GM12878 (cell line): ENCODE measurements around the gene PJA1. TPM values are rescaled to one million over a fixed set of nuclear protein-coding genes. Genes with fewer than 3 reads are reported as not detected.

Source experiments
- ATAC-seq: fragments of 200-7000 bp; cut with Tn5 transposase; 3 replicates; pipeline ENCODE4 v1.9.1; 2020; ENCODE audit warnings: mild to moderate bottlenecking, moderate library complexity
- BruUV-seq: library from RNA; stranded (reverse); fragments of 400-500 nt; replicated peaks from 2 replicates; lab custom pipeline; 2021; lab: Mats Ljungman, UMichigan
- CTCF ChIA-PET: fragments of 300-600 bp; sonication (Branson Sonifier 250); formaldehyde crosslinking; extraction: SDS; loops from one replicate; lab custom pipeline; 2021; ENCODE audit warnings: inconsistent platforms; lab: Yijun Ruan, JAX
- POLR2A ChIA-PET: fragments of 350-600 bp; formaldehyde crosslinking; extraction: SDS; loops from one replicate; lab custom pipeline; 2021; ENCODE audit warnings: inconsistent platforms; lab: Charles Lee
- RAD21 ChIA-PET: fragments of 300-600 bp; sonication (Branson Sonifier 250); formaldehyde crosslinking; loops from one replicate; lab custom pipeline; 2023; ENCODE audit warnings: antibody characterized with exemption; ENCODE audit not compliant: unreplicated experiment; lab: Charles Lee
- SMC1A ChIA-PET: fragments of 300-600 bp; sonication (Branson Sonifier 250); formaldehyde crosslinking; loops from one replicate; lab custom pipeline; 2023; ENCODE audit not compliant: unreplicated experiment, uncharacterized antibody; lab: Charles Lee
- DNase-seq: peaks from one replicate; pipeline ENCODE4 v3.0.0-alpha.2; 2011; ENCODE audit warnings: low read depth, low spot score
- FAIRE-seq: peaks from 3 replicates; lab custom pipeline; 2011; peaks lifted over from hg19 to GRCh38; lab: Jason Lieb, UNC
- H2AFZ ChIP-seq: 2 replicates; pipeline ENCODE4 v1.6.0; 2011; ENCODE audit warnings: low read depth, low read length, control low read depth; ENCODE audit not compliant: control insufficient read depth
- H3K27ac ChIP-seq: 2 replicates; pipeline ENCODE4 v1.5.1; 2011; ENCODE audit warnings: control low read depth; ENCODE audit not compliant: control insufficient read depth, insufficient read depth
- H3K27me3 ChIP-seq, 2 experiments: replicated peaks in 1 of 2; 2 replicates each; pipeline versions ENCODE4 v1.6.0 to v1.6.1; 2011; ENCODE audit warnings: low read length in 1 of 2; ENCODE audit not compliant: control insufficient read depth in 2 of 2, insufficient read depth in 2 of 2
- H3K36me3 ChIP-seq, 2 experiments: 2 replicates each; pipeline ENCODE4 v1.5.1; 2011; ENCODE audit warnings: low read length in 1 of 2; ENCODE audit not compliant: control insufficient read depth in 2 of 2, insufficient read depth in 2 of 2
- H3K4me1 ChIP-seq: 2 replicates; pipeline ENCODE4 v1.6.1; 2011; ENCODE audit warnings: mild to moderate bottlenecking, low read length, moderate library complexity, mixed read lengths; ENCODE audit not compliant: control insufficient read depth, insufficient read depth
- H3K4me2 ChIP-seq: 2 replicates; pipeline ENCODE4 v1.6.0; 2011; ENCODE audit warnings: control low read depth; ENCODE audit not compliant: control insufficient read depth, insufficient read depth
- H3K4me3 ChIP-seq: fragments of 200-600 bp; sonication (generic); 2 replicates; pipeline ENCODE4 v1.5.1; 2016
- H3K79me2 ChIP-seq: 2 replicates; pipeline ENCODE4 v1.6.0; 2011; ENCODE audit warnings: low read length; ENCODE audit not compliant: control insufficient read depth, insufficient read depth
- H3K9ac ChIP-seq: 2 replicates; pipeline ENCODE4 v1.8.0; 2011; ENCODE audit warnings: low read length, control low read depth, mixed read lengths; ENCODE audit not compliant: control insufficient read depth, insufficient read depth
- H3K9me3 ChIP-seq: replicated peaks from 3 replicates; pipeline ENCODE4 v1.5.1; 2011; ENCODE audit warnings: mild to moderate bottlenecking, low read length; ENCODE audit not compliant: control insufficient read depth, insufficient read depth
- H4K20me1 ChIP-seq: 2 replicates; pipeline ENCODE4 v1.6.0; 2011; ENCODE audit not compliant: control insufficient read depth, insufficient read depth
- EZH2 ChIP-seq: IDR thresholded peaks from 2 replicates; pipeline ENCODE4 v1.6.1; 2012; ENCODE audit warnings: low read depth, mild to moderate bottlenecking, control low read depth, inconsistent platforms, low read length, borderline replicate concordance; ENCODE audit not compliant: control insufficient read depth
- HSF1 ChIP-seq: fragments of 150-350 bp; IDR thresholded peaks from 2 replicates; pipeline ENCODE4 v1.6.1; 2014; ENCODE audit warnings: mild to moderate bottlenecking, low read depth, low read length
- IKZF1 ChIP-seq: fragments of 450-650 bp; conservative IDR thresholded peaks from 2 replicates; pipeline ENCODE4 v1.6.1; 2017; ENCODE audit warnings: antibody characterized with exemption, mild to moderate bottlenecking
- NFYB ChIP-seq: IDR thresholded peaks from 2 replicates; pipeline ENCODE4 v1.6.1; 2011; ENCODE audit warnings: low read depth, mild to moderate bottlenecking, low read length, improper control_type of control experiment, moderate library complexity; ENCODE audit not compliant: insufficient read depth
- NR2C1 ChIP-seq: fragments of 450-650 bp; IDR thresholded peaks from 2 replicates; pipeline ENCODE4 v1.6.1; 2017; ENCODE audit warnings: antibody characterized with exemption, mild to moderate bottlenecking, moderate library complexity
- PAX8 ChIP-seq: fragments of 450-650 bp; IDR thresholded peaks from 2 replicates; pipeline ENCODE4 v1.6.1; 2017; ENCODE audit warnings: mild to moderate bottlenecking, moderate library complexity
- PRDM15 ChIP-seq: fragments of 450-650 bp; formaldehyde crosslinking; IDR thresholded peaks from 2 replicates; pipeline ENCODE4 v1.4.0; 2020; ENCODE audit warnings: mild to moderate bottlenecking, moderate library complexity
- SREBF2 ChIP-seq: IDR thresholded peaks from 2 replicates; pipeline ENCODE4 v1.6.1; 2012; ENCODE audit warnings: mild to moderate bottlenecking, low read length
- ZNF384 ChIP-seq: IDR thresholded peaks from 2 replicates; pipeline ENCODE4 v1.6.1; 2012; ENCODE audit warnings: low read depth, mild to moderate bottlenecking, low read length, improper control_type of control experiment, borderline replicate concordance
- WGBS: methylation state at CpG from one replicate; pipeline ENCODE4 v1.1.6; 2016; ENCODE audit warnings: low lambda C conversion rate; ENCODE audit not compliant: insufficient replicate concordance, insufficient coverage; ENCODE audit errors: missing lambda C conversion rate; 5-methylcytosine and 5-hydroxymethylcytosine counted together
- in situ Hi-C: fragments of 300-500 bp; cut with MboI; formaldehyde crosslinking; loops from 9 replicates; pipeline ENCODE4 v1.14.3; 2018; ENCODE audit warnings: mixed read lengths
- intact Hi-C: fragments of 100-400 bp; cut with micrococcal nuclease; formaldehyde crosslinking; loops from one replicate; pipeline ENCODE4 v1.14.2; 2022; ENCODE audit not compliant: unreplicated experiment
- polyA plus RNA-seq, 11 experiments: library from polyadenylated mRNA; depleted of rRNA in 4 of 11; unstranded in 6 of 11; stranded (reverse) in 5 of 11; fragments of >200 nt; fragmentation: Nextera tagmentation in 4 of 11; fragmentation: Illumina TruSeq in 1 of 11; extraction: Ambion mirVana in 4 of 11; extraction: Trizol in 1 of 11; gene quantifications; 1 replicate in 1 of 11; 2 replicates in 10 of 11; pipeline versions ENCODE4 v1.2.1 to v1.2.3, GENCODE V29; 2011 to 2016; ENCODE audit warnings: inconsistent platforms in 2 of 11, missing spikeins in 2 of 11, low read depth in 1 of 11
- total RNA-seq, 4 experiments: library from RNA; depleted of rRNA in 3 of 4; stranded (reverse); fragments of >200 nt in 3 of 4; fragmentation: Illumina TruSeq in 1 of 4; extraction: Trizol in 1 of 4; gene quantifications; 2 replicates each; pipeline versions ENCODE4 v1.2.1 to v1.2.3, GENCODE V29; 2013 to 2021
- TF ChIP-seq, protein P1 (sequence below): IDR thresholded peaks from 2 replicates; pipeline ENCODE4 v1.6.1; 2012; ENCODE audit warnings: mild to moderate bottlenecking, low read depth, low read length

PJA1 gene
- total and polyA plus RNA-seq, 10 of the 15 experiments (the other 5 are each of a cell fraction or from before 2014, with no cell fraction given) = 5.2 to 19.5 (median 10.8) TPM

GRCh38 chrX:69161371-69161770 is 3.9 kb downstream of the PJA1 start:
- H3K4me2 ChIP-seq = no peak overlapping the region
- H3K27ac ChIP-seq = no peak overlapping the region
- BruUV-seq = no TSS peak
- TF ChIP-seq ZNF384 (no peak), PAX8 (no peak), PRDM15 (CRISPR knock-in tag) (no peak), NFYB (no peak), SREBF2 (no peak), IKZF1 (no peak), NR2C1 (no peak), HSF1 (no peak), EZH2 (no peak)
- TF ChIP-seq, protein P1, sequence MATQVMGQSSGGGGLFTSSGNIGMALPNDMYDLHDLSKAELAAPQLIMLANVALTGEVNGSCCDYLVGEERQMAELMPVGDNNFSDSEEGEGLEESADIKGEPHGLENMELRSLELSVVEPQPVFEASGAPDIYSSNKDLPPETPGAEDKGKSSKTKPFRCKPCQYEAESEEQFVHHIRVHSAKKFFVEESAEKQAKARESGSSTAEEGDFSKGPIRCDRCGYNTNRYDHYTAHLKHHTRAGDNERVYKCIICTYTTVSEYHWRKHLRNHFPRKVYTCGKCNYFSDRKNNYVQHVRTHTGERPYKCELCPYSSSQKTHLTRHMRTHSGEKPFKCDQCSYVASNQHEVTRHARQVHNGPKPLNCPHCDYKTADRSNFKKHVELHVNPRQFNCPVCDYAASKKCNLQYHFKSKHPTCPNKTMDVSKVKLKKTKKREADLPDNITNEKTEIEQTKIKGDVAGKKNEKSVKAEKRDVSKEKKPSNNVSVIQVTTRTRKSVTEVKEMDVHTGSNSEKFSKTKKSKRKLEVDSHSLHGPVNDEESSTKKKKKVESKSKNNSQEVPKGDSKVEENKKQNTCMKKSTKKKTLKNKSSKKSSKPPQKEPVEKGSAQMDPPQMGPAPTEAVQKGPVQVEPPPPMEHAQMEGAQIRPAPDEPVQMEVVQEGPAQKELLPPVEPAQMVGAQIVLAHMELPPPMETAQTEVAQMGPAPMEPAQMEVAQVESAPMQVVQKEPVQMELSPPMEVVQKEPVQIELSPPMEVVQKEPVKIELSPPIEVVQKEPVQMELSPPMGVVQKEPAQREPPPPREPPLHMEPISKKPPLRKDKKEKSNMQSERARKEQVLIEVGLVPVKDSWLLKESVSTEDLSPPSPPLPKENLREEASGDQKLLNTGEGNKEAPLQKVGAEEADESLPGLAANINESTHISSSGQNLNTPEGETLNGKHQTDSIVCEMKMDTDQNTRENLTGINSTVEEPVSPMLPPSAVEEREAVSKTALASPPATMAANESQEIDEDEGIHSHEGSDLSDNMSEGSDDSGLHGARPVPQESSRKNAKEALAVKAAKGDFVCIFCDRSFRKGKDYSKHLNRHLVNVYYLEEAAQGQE = no peak
- TF ChIP-seq, all 136 proteins: peak for 0
- RAD21 ChIA-PET = no interaction called here
- Histone ChIP-seq H3K4me3 (no peak overlapping the region), H3K36me3 (no peaks in the 10 kb centered on the region), H3K9ac (no peak overlapping the region), H3K9me3 (no peaks in the 10 kb centered on the region), H2AFZ (no peak overlapping the region), H4K20me1 (no peaks in the 10 kb centered on the region; the same call in 1 of the 2 replicates), H3K4me1 (peaks cover 4% of the 10 kb centered on the region; the same call in 1 of the 2 replicates), H3K27me3 (no peaks in the 10 kb centered on the region), H3K79me2 (no peaks in the 10 kb centered on the region)
- DNase-seq (no peak), FAIRE-seq (no peak), ATAC-seq (no peak)
- SMC1A ChIA-PET = no interaction called here
- CTCF ChIA-PET = no interaction called here
- in situ Hi-C loops (no loop called here), intact Hi-C loops (no loop called here)
- WGBS = 77% methylated on average over 10 of the region's 10 CpGs
- POLR2A ChIA-PET = interaction anchor here (0.5 kb wide), 1 partner anchor 9 kb away, joined by 3 read pairs; no protein-coding TSS in a partner anchor
